ENCODE measurements around the gene CPA5.

DNA sequence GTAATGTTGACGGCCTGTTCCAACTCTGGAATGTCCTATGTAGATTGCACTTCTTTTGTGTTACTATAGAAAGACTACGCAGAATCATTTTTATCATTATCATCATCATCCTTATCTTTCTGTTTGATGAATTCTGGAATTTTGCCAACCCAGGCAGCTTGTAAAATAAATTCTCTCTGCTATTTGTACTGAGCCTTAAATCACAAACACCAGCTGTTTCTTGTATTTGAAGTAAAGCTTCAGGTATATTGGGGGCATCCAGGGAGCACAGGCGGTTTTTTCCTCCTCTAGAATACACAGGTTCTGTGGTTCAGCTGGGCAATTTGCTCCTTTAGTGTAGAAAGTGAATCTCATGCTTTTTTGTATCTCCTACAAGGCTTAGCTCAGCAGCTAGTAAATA, 14.9 kb upstream of the CPA5 start:
- no peak for TF ChIP-seq CTCF (IDR thresholded peaks at IDR 0.05)
- TF ChIP-seq EP300 (IDR thresholded peaks at IDR 0.05), result no peak
- no peak for TF ChIP-seq POLR2AphosphoS5 (IDR thresholded peaks at IDR 0.05)
- no peak for TF ChIP-seq POLR2A (IDR thresholded peaks at IDR 0.05)

Measured in upper lobe of left lung (tissue), 4 donors.